CD4-positive, alpha-beta T cell treated with Interleukin-1 beta for 1 hour (primary cell): ENCODE data around the gene FGF14.
"Not testable (repeated sequence)": the region's sequence is repeated elsewhere in the genome, so short reads cannot be mapped to it uniquely, and the experiment has no call there.

ENCODE experiments used
- DNase-seq, 2 donors: peaks; one replicate each; pipeline ENCODE4 v3.0.0-alpha.2; 2020 to 2022

Gene FGF14

GRCh38 chr13:102028868-102029267, 373.0 kb downstream of the FGF14 start:
- DNase-seq: no peak

- no peak for DNase-seq
These were observed 373.6 kb downstream of the FGF14 start for GRCh38 chr13:102028206-102028605.

GRCh38 chr13:102021777-102022176, 380.1 kb downstream of the FGF14 start:
- DNase-seq: no peak

GRCh38 chr13:102020611-102021216, 381.1 kb downstream of the FGF14 start:
- no peak for DNase-seq

GRCh38 chr13:102018716-102019115, 383.1 kb downstream of the FGF14 start:
- DNase-seq: no peak

- no peak for DNase-seq
These were observed 384.6 kb downstream of the FGF14 start for GRCh38 chr13:102017248-102017647.

- no peak for DNase-seq
These were observed 389.3 kb downstream of the FGF14 start for GRCh38 chr13:102012299-102013293.

- DNase-seq: not testable (repeated sequence)
These were observed 390.4 kb downstream of the FGF14 start for GRCh38 chr13:102011455-102011854.

GRCh38 chr13:102003848-102004570, 397.8 kb downstream of the FGF14 start:
- DNase-seq: no peak

GRCh38 chr13:102002287-102002686, 399.6 kb downstream of the FGF14 start:
- DNase-seq: no peak

GRCh38 chr13:102000764-102001163, 401.1 kb downstream of the FGF14 start:
- DNase-seq: no peak

- DNase-seq: no peak
These were observed 403.7 kb downstream of the FGF14 start for GRCh38 chr13:101998129-101998528.

GRCh38 chr13:101996954-101997353, 404.9 kb downstream of the FGF14 start:
- no peak for DNase-seq

- DNase-seq: no peak
These were observed 412.0 kb downstream of the FGF14 start for GRCh38 chr13:101989798-101990350.

GRCh38 chr13:101988140-101988539, 413.7 kb downstream of the FGF14 start:
- DNase-seq: no peak

GRCh38 chr13:101986316-101986715, 415.5 kb downstream of the FGF14 start:
- DNase-seq: no peak

- no peak for DNase-seq
These were observed 416.5 kb downstream of the FGF14 start for GRCh38 chr13:101985321-101985720.

- no peak for DNase-seq
These were observed 418.9 kb downstream of the FGF14 start for GRCh38 chr13:101982903-101983302.

GRCh38 chr13:101979825-101980224, 422.0 kb downstream of the FGF14 start:
- DNase-seq: no peak

GRCh38 chr13:101978552-101979315, 423.1 kb downstream of the FGF14 start:
- DNase-seq: no peak

GRCh38 chr13:101977475-101977874, 424.4 kb downstream of the FGF14 start:
- no peak for DNase-seq

- DNase-seq: no peak
These were observed 429.7 kb downstream of the FGF14 start for GRCh38 chr13:101972191-101972590.
